Fibroblast of mammary gland (primary cell): ENCODE results near the gene TM4SF20.

Experiments used
- DNase-seq: peaks from one replicate; pipeline ENCODE4 v3.0.0-alpha.2; 2010; ENCODE audit warnings: low read depth
- H3K4me3 ChIP-seq: 2 replicates; pipeline ENCODE4 v1.5.1; 2011; ENCODE audit warnings: low read depth, mild to moderate bottlenecking, low read length, moderate library complexity; ENCODE audit not compliant: control insufficient read depth
- TF ChIP-seq, protein P1 (sequence below): conservative IDR thresholded peaks from 2 replicates; pipeline ENCODE4 v1.5.1; 2011; ENCODE audit warnings: low read depth, low read length, inconsistent platforms; ENCODE audit not compliant: control insufficient read depth, insufficient read depth

TM4SF20 gene

DNA sequence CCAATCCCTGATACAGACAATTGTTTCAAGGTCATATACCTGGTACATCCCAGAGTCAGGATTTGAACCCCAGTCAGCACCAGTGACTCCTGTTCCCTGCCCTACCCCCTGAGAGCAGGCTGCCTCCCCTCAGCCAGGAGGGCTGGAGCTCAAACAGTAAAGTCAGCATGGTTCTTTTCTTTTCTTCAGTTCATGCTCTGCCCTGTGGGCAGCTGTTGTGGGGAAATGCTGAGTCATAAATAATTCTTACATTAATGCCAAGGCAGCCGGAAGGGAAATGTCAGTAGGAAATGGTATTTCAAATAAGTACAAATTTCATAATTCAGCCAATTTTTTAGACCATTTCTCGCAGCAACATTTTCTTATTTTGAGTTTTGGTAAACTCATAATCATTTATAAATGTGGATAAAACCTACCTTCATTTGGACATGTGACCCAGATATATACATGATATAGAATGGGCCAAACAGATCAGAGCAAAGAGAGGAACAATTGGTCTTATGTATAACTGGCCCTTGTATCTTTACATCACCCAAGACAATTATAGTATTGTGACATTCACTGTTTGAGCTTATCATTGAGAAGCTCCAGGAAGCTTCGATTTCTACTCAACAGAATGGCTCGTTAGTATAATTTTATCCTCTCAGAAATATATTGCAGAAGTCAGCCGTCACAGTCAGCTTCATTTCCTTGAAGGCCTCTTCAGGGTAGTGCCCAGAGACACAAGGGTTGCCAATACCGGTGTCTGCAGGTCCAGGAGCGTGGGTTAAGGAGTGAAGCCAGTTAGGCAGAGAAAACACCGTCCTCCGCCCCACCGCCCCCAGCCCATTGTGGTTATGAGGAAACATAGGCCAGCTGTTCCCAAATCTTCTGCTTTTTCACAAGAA is 36.7 kb upstream of the TM4SF20 start:
- DNase-seq = peak; percentile 67
- TF ChIP-seq, protein P1, sequence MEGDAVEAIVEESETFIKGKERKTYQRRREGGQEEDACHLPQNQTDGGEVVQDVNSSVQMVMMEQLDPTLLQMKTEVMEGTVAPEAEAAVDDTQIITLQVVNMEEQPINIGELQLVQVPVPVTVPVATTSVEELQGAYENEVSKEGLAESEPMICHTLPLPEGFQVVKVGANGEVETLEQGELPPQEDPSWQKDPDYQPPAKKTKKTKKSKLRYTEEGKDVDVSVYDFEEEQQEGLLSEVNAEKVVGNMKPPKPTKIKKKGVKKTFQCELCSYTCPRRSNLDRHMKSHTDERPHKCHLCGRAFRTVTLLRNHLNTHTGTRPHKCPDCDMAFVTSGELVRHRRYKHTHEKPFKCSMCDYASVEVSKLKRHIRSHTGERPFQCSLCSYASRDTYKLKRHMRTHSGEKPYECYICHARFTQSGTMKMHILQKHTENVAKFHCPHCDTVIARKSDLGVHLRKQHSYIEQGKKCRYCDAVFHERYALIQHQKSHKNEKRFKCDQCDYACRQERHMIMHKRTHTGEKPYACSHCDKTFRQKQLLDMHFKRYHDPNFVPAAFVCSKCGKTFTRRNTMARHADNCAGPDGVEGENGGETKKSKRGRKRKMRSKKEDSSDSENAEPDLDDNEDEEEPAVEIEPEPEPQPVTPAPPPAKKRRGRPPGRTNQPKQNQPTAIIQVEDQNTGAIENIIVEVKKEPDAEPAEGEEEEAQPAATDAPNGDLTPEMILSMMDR = no peak
- H3K4me3 ChIP-seq = no peak overlapping the region

DNA sequence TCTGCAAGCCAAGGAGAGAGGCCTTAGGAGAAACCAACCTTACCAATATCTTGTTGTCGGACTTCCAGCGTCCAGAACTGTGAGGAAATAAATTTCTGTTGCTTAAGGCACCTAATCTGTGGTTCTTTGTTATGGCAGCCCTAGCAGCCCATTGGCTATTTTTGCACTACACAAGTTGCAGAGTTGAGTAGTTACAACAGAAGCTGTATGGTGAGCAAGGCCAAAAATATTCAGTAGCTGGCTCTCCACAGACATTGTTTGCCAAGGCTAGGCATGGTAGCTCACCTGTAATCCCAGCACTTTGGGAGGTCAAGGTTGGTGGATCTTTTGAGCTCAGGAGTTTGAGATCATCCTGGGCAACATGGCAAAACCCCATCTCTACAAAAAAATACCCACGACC is 35.7 kb upstream of the TM4SF20 start:
- TF ChIP-seq, protein P1 = no peak
- DNase-seq = peak; percentile 47
- H3K4me3 ChIP-seq = no peak overlapping the region

DNA sequence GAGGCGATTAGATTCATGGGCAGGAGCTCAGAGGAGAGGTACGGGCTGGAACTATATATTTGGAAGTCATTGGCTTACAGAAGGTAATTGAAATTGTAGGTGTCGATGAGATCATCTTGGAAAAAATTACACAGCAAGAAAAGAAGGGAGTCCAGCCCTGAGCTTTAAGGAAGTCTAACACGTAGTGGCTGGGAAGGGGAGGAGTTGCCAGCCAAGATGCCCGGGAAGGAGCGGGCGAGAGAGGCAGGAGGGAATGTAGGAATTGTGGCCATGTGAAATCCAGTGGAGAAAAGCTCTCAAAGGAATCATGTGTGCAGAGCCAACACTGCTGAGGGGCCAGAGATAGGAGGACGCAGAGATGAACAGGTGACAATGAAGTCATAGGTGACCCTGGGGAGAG is 34.3 kb upstream of the TM4SF20 start:
- no peak for DNase-seq
- no peak overlapping the region for H3K4me3 ChIP-seq
- TF ChIP-seq, protein P1 = no peak

DNA sequence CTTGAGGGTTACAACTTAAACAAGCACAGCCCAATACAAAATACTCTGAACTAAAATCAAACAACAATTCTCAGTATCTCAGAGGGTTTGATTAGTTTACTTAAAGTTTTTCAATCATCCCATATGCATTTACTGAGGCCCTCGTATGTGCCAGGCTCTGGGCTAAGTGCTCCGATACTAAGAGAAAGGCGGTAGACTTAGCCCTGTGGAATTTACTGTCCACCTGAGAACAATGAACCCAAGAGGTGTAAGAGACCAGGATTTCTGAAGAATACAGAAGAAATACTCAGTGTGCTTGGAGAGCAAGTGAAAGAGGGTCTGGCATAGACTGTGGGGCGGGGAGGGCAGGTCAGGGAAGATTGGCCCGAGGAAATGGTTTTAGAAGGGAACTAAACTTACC is 33.8 kb upstream of the TM4SF20 start:
- TF ChIP-seq, protein P1 = no peak
- no peak for DNase-seq
- no peak overlapping the region for H3K4me3 ChIP-seq

DNA sequence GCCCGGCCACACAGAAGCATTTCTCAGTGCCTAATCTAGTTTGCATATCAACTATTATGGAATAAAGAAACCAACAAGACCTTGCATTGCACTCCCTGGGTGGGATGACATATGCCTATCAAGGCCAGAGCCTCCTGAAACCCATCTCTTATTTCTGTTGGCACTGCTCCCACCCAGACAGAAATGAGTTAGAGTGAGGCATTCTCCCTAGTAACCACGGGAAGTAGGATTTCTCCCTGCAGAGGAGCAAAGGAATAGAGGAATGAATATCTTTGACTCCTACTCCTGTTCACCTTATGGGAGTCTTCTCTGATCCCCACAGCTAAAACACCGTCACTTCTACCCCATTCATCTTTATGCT is 32.9 kb upstream of the TM4SF20 start:
- TF ChIP-seq, protein P1 = no peak
- no peak for DNase-seq
- no peak overlapping the region for H3K4me3 ChIP-seq

DNA sequence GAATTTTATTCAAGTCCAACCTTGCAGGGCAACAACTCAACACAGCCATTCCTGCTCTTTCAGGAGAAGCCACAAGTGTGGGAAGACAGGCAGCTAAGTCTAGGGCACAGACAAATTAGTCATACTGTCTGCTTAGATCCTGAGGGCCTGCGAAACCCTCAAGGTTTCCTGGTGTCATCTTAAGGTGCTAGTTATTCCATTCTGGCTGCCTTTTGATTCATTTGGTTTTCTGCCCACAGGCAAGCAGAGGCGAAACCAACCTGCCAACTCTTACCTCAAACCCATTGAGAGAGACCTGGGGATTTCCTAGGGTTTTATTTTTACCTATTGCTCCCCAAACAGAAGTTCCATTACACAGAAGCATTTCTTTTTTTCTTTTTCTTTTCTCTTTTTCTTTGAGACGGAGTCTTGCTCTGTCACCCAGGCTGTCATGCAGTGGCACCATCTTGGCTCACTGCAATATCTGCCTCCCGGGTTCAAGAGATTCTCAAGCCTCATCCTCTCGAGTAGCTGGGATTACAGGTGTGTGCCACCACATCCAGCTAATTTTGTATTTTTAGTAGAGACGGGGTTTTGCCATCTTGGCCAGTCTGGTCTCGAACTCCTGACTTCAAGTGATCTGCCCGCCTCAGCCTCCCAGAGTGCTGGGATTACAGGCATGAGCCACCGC is 32.3 kb upstream of the TM4SF20 start:
- TF ChIP-seq, protein P1 = no peak
- no peak overlapping the region for H3K4me3 ChIP-seq
- peak; percentile 43 for DNase-seq
